Heart left ventricle (tissue), 16 donors: ENCODE measurements around the gene LBX2. TPM values are rescaled to one million over a fixed set of nuclear protein-coding genes. Genes with fewer than 3 reads are reported as not detected.

ENCODE experiments used
- ATAC-seq, 4 donors: fragments of 200-7000 bp; cut with Tn5 transposase; one replicate each; pipeline ENCODE4 v1.9.1; 2020 to 2022; ENCODE audit warnings: moderate library complexity in 4 of 4, mild to moderate bottlenecking in 3 of 4, moderate number of reproducible peaks in 1 of 4
- DNase-seq, 5 donors: peaks; one replicate each; pipeline ENCODE4 v3.0.0-alpha.2; 2020
- H3K27ac ChIP-seq, 12 donors: fragments of 200-600 bp; sonication (generic) in 4 of 12; one replicate each; pipeline versions ENCODE4 v1.5.0 to v1.8.0; 2016 to 2022; ENCODE audit warnings: mild to moderate bottlenecking in 2 of 12
- H3K27me3 ChIP-seq, 9 donors: fragments of 200-600 bp; sonication (generic) in 2 of 9; one replicate each; pipeline versions ENCODE4 v1.5.1 to v1.8.0; 2016 to 2022; ENCODE audit warnings: mild to moderate bottlenecking in 3 of 9
- H3K36me3 ChIP-seq, 9 donors: fragments of 200-600 bp; sonication (generic) in 2 of 9; one replicate each; pipeline versions ENCODE4 v1.5.0 to v1.8.0; 2018 to 2022; ENCODE audit warnings: mild to moderate bottlenecking in 2 of 9
- H3K4me1 ChIP-seq, 12 donors: fragments of 200-600 bp; sonication (generic) in 4 of 12; one replicate each; pipeline versions ENCODE4 v1.5.0 to v1.8.0; 2016 to 2022; ENCODE audit warnings: mild to moderate bottlenecking in 3 of 12
- H3K4me3 ChIP-seq, 12 donors: fragments of 200-600 bp; sonication (generic) in 4 of 12; one replicate each; pipeline versions ENCODE4 v1.5.0 to v1.8.0; 2017 to 2022; ENCODE audit warnings: mild to moderate bottlenecking in 9 of 12, moderate library complexity in 4 of 12
- H3K9me3 ChIP-seq, 12 donors: fragments of 200-600 bp; sonication (generic) in 4 of 12; one replicate each; pipeline versions ENCODE4 v1.5.0 to v1.8.0; 2016 to 2022; ENCODE audit warnings: mild to moderate bottlenecking in 1 of 12
- POLR2A ChIP-seq, 2 donors: fragments of 450-650 bp; IDR thresholded peaks; one replicate each; pipeline ENCODE4 v1.6.1; 2017; ENCODE audit warnings: antibody characterized with exemption in 2 of 2, mild to moderate bottlenecking in 2 of 2, moderate library complexity in 2 of 2
- WGBS, 4 donors: extraction: QIAGEN DNeasy Blood & Tissue Kit in 2 of 4; methylation state at CpG; one replicate each; pipeline versions ENCODE4 v1.1.5 to v1.1.7; 2013 to 2018; 5-methylcytosine and 5-hydroxymethylcytosine counted together
- intact Hi-C, 10 donors: fragments of 100-400 bp; cut with DNase I; formaldehyde crosslinking; loops; one replicate each; pipeline versions ENCODE4 v1.11.1 to v1.14.2; 2022
- polyA plus RNA-seq, 2 donors: library from polyadenylated mRNA; stranded (reverse); fragments of 200-250 nt; gene quantifications; one replicate each; pipeline ENCODE4 v1.2.3, GENCODE V29; 2013
- total RNA-seq, 9 donors: library from RNA; depleted of rRNA in 2 of 9; stranded (reverse); fragments of >200 nt in 2 of 9; fragmentation: NEBNext Ultra II Directional in 3 of 9; extraction: Animal tissue kit (Norgen Biotek cat#: 25700) in 3 of 9; gene quantifications; one replicate each; pipeline versions ENCODE4 v1.1.0 to v1.2.4, GENCODE V29; 2016 to 2023
- TF ChIP-seq, protein P1 (sequence below), 12 donors: fragments of 200-600 bp; sonication (generic) in 4 of 12; IDR thresholded peaks; one replicate each; pipeline versions ENCODE4 v1.5.0 to v1.8.0; 2018 to 2022; ENCODE audit warnings: antibody characterized with exemption in 12 of 12, mild to moderate bottlenecking in 5 of 12
- donor health status: ischemic (EF 13 %, LVEDD 7.1; RV severe dilation, severe dysfunction).
- donor health status: healthy with polysubstance abuse.
- donor health status: DM: no; HTN: yes; CAD: no.
- donor health status: DM: no; HTN: no; CAD: no.
- donor health status: ischemic (EF 25% LVEDD 6.9; RV normal size, moderate dysfunction).
- donor health status: ischemic (EF 25% LVEDD 5.7; RV mildly dilated, moderate dysfunction).
- donor health status: healthy.
- donor health status: DM: yes; HTN: yes; CAD: no.
- donor health status: ischemic (EF 35%, LVEDD 5.7; RV mildly dilated, moderate dysfunction).
- donor health status: nonischemic (EF 11% LVEDD 7.7; RV severe dilation, severe dysfunction).
- donor health status: DM: yes; HTN: yes; CAD: no.
- donor health status: PGD.
- donor health status: ischemic (EF 29% LVEDD 5.4; RV normal size, mild dysfunction).
- donor health status: nonischemic (EF 23%, LVEDD 6.1; RV moderate dilation, normal function).

LBX2 gene
- total and polyA plus RNA-seq, 11 donors = 0.14 to 1.7 (median 0.67) TPM; not detected in 2

DNA sequence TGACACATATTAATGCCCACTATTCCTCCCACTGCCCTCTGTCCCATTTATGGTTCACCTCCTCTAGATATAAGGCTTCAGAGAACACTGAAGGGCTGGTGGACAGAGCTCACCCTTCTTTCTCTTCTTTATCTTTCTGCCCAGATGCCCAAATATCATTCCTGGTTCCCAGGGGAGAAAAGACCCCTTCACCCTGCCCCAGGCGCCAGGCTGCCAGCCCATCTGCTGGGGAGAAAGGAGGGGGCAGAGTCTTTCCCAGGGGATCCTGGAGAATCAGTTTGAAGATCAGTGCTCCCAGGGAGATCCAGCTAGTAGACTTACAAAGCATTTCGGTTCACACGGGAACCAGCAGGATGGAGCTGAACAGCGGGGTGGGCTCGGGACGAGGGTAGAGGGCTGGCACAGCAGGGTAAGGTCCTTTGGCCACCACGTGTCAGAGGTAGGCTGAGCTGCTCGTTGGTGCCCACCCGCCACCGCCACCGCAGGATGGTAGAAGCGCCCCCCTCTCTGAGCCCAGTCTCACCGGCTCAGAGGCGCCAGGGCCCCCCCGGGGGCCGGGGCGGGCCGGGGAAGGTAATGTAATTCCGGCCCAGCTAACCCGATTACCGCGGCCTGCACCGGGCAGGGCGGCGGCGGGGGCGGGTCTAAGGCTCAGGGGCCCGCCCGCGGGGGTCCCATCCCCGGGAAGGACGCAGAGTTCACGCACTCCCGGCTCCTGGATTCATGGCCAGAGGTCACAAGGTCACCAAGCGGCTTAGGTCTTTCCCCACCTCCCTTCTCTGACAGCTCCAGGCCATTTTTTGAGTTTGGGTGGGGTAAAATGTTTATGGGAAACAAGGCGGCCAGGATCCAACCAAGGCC, 13.6 kb upstream of the LBX2 start:
- peaks cover 0 to 44% (median 26%) of the 10 kb centered on the region in 12 donors for H3K4me1 ChIP-seq
- 4 to 11% (median 6%) methylated on average over 9 to 36 of the region's 36 CpGs for WGBS, 4 donors
- H3K9me3 ChIP-seq = no peaks in the 10 kb centered on the region
- intact Hi-C loops = no loop called here
- no peak overlapping the region for H3K4me3 ChIP-seq
- no peak for TF ChIP-seq POLR2A (IDR thresholded peaks at IDR 0.05)
- TF ChIP-seq, protein P1, sequence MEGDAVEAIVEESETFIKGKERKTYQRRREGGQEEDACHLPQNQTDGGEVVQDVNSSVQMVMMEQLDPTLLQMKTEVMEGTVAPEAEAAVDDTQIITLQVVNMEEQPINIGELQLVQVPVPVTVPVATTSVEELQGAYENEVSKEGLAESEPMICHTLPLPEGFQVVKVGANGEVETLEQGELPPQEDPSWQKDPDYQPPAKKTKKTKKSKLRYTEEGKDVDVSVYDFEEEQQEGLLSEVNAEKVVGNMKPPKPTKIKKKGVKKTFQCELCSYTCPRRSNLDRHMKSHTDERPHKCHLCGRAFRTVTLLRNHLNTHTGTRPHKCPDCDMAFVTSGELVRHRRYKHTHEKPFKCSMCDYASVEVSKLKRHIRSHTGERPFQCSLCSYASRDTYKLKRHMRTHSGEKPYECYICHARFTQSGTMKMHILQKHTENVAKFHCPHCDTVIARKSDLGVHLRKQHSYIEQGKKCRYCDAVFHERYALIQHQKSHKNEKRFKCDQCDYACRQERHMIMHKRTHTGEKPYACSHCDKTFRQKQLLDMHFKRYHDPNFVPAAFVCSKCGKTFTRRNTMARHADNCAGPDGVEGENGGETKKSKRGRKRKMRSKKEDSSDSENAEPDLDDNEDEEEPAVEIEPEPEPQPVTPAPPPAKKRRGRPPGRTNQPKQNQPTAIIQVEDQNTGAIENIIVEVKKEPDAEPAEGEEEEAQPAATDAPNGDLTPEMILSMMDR (IDR thresholded peaks at IDR 0.05) = no peak
- peaks cover 55 to 91% (median 79%) of the 10 kb centered on the region in 9 donors for H3K27me3 ChIP-seq
- ATAC-seq (no peak), DNase-seq (peak in 1 of 5 donors; percentile 7)
- H3K36me3 ChIP-seq = no peaks in the 10 kb centered on the region
- no peak overlapping the region for H3K27ac ChIP-seq

DNA sequence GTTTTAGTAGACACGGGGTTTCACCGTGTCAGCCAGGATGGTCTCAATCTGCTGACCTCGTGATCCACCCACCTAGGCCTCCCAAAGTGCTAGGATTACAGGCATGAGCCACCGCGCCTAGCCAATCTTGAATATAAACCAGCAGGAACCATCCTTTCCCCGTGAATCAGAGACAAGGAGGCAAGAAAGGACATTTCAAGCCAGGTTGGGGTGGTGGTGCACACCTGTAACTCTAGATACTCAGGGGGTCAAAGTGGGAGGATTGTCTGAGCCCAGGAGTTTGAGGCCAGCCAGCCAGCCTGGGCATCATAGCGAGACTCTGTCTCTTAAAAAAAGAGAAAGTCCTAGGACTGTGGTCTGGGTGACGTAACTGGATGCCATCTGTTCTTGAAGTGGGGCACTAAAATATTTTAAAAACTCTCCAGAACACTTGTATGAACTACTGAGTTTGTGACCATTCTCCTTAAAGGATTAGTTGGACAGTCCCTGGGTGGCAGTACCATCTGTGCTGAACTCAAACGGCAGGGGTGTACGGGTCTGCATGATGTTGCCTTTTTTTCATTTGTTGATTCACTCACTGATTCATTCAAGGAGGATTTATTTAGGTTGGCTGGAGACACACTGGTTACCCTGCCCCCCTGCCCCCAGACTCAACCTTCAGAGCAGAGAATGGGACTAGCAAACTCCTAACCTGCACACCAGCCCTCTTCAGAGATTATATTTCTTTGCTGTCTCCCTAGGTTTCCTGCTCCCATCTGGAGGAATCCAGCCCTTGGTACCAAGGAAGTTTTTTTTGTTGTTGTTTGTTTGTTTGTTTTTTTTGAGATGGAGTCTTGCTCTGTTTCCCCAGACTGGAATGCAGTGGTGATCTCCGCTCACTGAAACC, 11.9 kb upstream of the LBX2 start:
- H3K27ac ChIP-seq = no peak overlapping the region
- no peak for ATAC-seq
- H3K4me1 ChIP-seq = peaks cover 4 to 44% (median 30%) of the 10 kb centered on the region in 12 donors
- no peak for DNase-seq
- H3K27me3 ChIP-seq = peaks cover 42 to 79% (median 62%) of the 10 kb centered on the region in 9 donors
- H3K9me3 ChIP-seq = no peaks in the 10 kb centered on the region
- peaks cover 0 to under 1% (median 0%) of the 10 kb centered on the region in 9 donors for H3K36me3 ChIP-seq
- 33 to 51% (median 34%) methylated on average over 11 of the region's 11 CpGs for WGBS, 4 donors
- no peak overlapping the region for H3K4me3 ChIP-seq
- TF ChIP-seq POLR2A (IDR thresholded peaks at IDR 0.05) = no peak
- intact Hi-C loops = no loop called here

DNA sequence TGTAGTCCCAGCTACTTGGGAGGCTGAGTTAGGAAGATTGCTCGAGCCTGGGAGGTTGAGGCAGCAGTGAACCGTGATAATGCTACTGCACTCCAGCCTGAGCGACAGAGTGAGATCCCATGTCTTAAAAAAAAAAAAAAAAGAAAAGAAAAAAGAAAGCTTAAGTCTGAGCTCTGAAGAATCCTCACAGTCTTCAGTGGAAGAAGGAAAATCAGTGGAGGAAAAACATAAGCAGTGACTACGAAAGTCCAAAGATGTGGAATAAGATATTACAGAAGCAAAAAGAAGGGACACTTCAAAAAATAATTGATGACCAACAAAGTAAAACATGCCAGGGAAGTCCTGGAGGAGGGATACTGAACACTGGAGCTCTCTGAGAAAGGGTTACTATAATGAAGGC, 10.9 kb upstream of the LBX2 start:
- no peak overlapping the region for H3K27ac ChIP-seq
- peaks cover 0 to 11% (median 8%) of the 10 kb centered on the region in 9 donors for H3K36me3 ChIP-seq
- H3K4me1 ChIP-seq = peaks cover 6 to 44% (median 31%) of the 10 kb centered on the region in 12 donors
- peaks cover 31 to 74% (median 52%) of the 10 kb centered on the region in 9 donors for H3K27me3 ChIP-seq
- DNase-seq = no peak
- 68 to 79% (median 73%) methylated on average over 4 of the region's 4 CpGs for WGBS, 4 donors
- intact Hi-C loops = no loop called here
- no peak overlapping the region for H3K4me3 ChIP-seq
- H3K9me3 ChIP-seq = no peaks in the 10 kb centered on the region
- ATAC-seq = no peak
- TF ChIP-seq, protein P1 (IDR thresholded peaks at IDR 0.05) = no peak
- TF ChIP-seq POLR2A (IDR thresholded peaks at IDR 0.05) = no peak

DNA sequence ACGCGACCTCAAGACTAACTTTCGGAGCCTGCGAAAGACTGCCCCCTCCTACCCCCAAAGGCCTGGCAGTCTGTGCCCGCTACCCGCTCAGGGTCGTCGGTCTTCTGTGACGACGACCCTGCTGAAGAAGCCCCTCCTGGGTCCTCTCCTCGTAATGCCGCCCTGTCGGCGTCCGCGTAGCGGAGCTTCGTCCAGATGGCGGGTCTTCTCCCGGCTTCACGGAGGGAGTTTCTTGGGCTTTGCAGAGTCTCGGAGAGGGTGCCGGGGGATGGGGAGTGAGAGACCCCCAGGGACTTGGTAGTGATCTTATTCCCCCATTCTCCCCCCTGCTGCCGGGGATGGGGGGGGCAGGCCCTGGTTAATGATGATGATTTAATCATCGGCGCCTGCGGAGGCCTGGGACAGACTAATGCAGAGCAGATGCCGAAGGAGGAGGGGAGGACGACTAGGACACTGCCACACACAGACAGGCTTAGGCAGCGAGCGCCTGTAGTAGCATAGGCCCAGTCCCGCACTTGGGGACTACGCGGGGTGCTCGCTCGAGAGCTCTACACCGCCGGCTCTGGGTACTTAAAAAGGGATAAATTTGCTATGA, 8.6 kb upstream of the LBX2 start:
- intact Hi-C loops = loop anchor here in 4 of 10 donors (1.0 to 5.0 kb wide), 6 partner anchors 21 to 79 kb away; partner anchors contain the start of genes AUP1 (in 2 of the 4), HTRA2 (in 2 of the 4), TTC31 (in 2 of the 4) and CCDC142 (in 1 of the 4)
- WGBS, 4 donors = 12 to 17% (median 15%) methylated on average over 36 to 38 of the region's 38 CpGs
- Histone ChIP-seq H3K9me3 (no peaks in the 10 kb centered on the region), H3K4me3 (peak overlapping the region; percentile 41 to 92 (median 78)), H3K27me3 (peaks cover 9 to 53% (median 29%) of the 10 kb centered on the region in 9 donors), H3K27ac (peak overlapping the region; percentile 95 to 100 (median 98)), H3K36me3 (peaks cover 0 to 18% (median 15%) of the 10 kb centered on the region in 9 donors), H3K4me1 (peaks cover 4 to 48% (median 33%) of the 10 kb centered on the region in 12 donors)
- ATAC-seq (peak in 3 of 4 donors; percentile 1 to 16 (median 10)), DNase-seq (peak in 2 of 5 donors; percentile 35 to 40)
- TF ChIP-seq POLR2A (IDR thresholded peaks at IDR 0.05) = no peak
- TF ChIP-seq, protein P1 (IDR thresholded peaks at IDR 0.05) = no peak
